HG03039 (cell line): Measurements from ENCODE around the gene OTUD3.
"Not testable (repeated sequence)": the region's sequence is repeated elsewhere in the genome, so short reads cannot be mapped to it uniquely, and the experiment has no call there.

Experiments
- ATAC-seq: cut with Tn5 transposase; IDR thresholded peaks from one replicate; pipeline ENCODE4 v1.9.1; 2021; ENCODE audit warnings: mild to moderate bottlenecking, moderate library complexity; ENCODE audit not compliant: unreplicated experiment

OTUD3 gene

GRCh38 chr1:19882111-19883071, at the start of gene OTUD3:
Gene OTUD3 (plus strand): TSS chr1:19882395. CDS start chr1:19882514, 119 bp downstream.
- ATAC-seq = peak; percentile 77

GRCh38 chr1:19835578-19835977, 46.6 kb upstream of the OTUD3 start:
- ATAC-seq = no peak

- ATAC-seq = no peak
Observed at GRCh38 chr1:19837866-19838265, 44.3 kb upstream of the OTUD3 start.

- no peak for ATAC-seq
Observed at GRCh38 chr1:19840228-19840627, 42.0 kb upstream of the OTUD3 start.

GRCh38 chr1:19844731-19845495, 37.3 kb upstream of the OTUD3 start:
- ATAC-seq = no peak

- no peak for ATAC-seq
Observed at GRCh38 chr1:19845555-19845954, 36.6 kb upstream of the OTUD3 start.

GRCh38 chr1:19846338-19846737, 35.9 kb upstream of the OTUD3 start:
- no peak for ATAC-seq

- ATAC-seq = not testable (repeated sequence)
Observed at GRCh38 chr1:19847334-19847733, 34.9 kb upstream of the OTUD3 start.

- ATAC-seq = not testable (repeated sequence)
Observed at GRCh38 chr1:19849307-19849706, 32.9 kb upstream of the OTUD3 start.

GRCh38 chr1:19850214-19850613, 32.0 kb upstream of the OTUD3 start:
- no peak for ATAC-seq

GRCh38 chr1:19852036-19852435, 30.2 kb upstream of the OTUD3 start:
- ATAC-seq = no peak

GRCh38 chr1:19854866-19855265, 27.3 kb upstream of the OTUD3 start:
- ATAC-seq = no peak

GRCh38 chr1:19858893-19859292, 23.3 kb upstream of the OTUD3 start:
- no peak for ATAC-seq

GRCh38 chr1:19859876-19860275, 22.3 kb upstream of the OTUD3 start:
- no peak for ATAC-seq

- ATAC-seq = no peak
Observed at GRCh38 chr1:19860418-19860817, 21.8 kb upstream of the OTUD3 start.

GRCh38 chr1:19861034-19861433, 21.2 kb upstream of the OTUD3 start:
- ATAC-seq = no peak

- no peak for ATAC-seq
Observed at GRCh38 chr1:19861842-19862530, 20.2 kb upstream of the OTUD3 start.

- ATAC-seq = no peak
Observed at GRCh38 chr1:19862944-19863343, 19.3 kb upstream of the OTUD3 start.

- ATAC-seq = no peak
Observed at GRCh38 chr1:19864570-19865160, 17.5 kb upstream of the OTUD3 start.

GRCh38 chr1:19866029-19866428, 16.2 kb upstream of the OTUD3 start:
- no peak for ATAC-seq

GRCh38 chr1:19866758-19867157, 15.4 kb upstream of the OTUD3 start:
- ATAC-seq = no peak
